MM.1S (cell line): ENCODE measurements around the gene IL12RB1.

ENCODE experiments used
- CTCF ChIP-seq: fragments of 300-600 bp; sonication (generic); IDR thresholded peaks from 2 replicates; pipeline ENCODE4 v1.5.1; 2016; ENCODE audit warnings: antibody characterized with exemption, low read length, mixed read lengths
- EZH2 ChIP-seq: fragments of 300-600 bp; sonication (generic); optimal IDR thresholded peaks from 2 replicates; pipeline ENCODE3; 2017; ENCODE audit warnings: low read depth, mild to moderate bottlenecking, antibody characterized with exemption, low read length, mixed read lengths
- EZH2phosphoT487 ChIP-seq: fragments of 300-600 bp; sonication (generic); IDR thresholded peaks from 2 replicates; pipeline ENCODE4 v1.6.1; 2018; ENCODE audit warnings: antibody characterized with exemption, low read length

- TF ChIP-seq CTCF, result no peak
- no peak for TF ChIP-seq EZH2phosphoT487
- no peak for TF ChIP-seq EZH2
Measured at GRCh38 chr19:18070181-18070580, 16.6 kb downstream of the IL12RB1 start.
